ENCODE measurements around the gene GRM8.

GRM8 gene

GRCh38 chr7:126659124-126659523, 593.6 kb downstream of the GRM8 start:
- Mint-ChIP-seq H3K4me3 (no peak overlapping the region), H3K27ac (no peak overlapping the region), H3K4me1 (ENCODE audit: low read depth) (peaks cover 18% of the 10 kb centered on the region), H3K9me3 (peaks cover 8% of the 10 kb centered on the region), H3K36me3 (ENCODE audit: low read depth) (no peaks in the 10 kb centered on the region), H3K27me3 (peaks cover 6% of the 10 kb centered on the region)
- intact Hi-C loops (cut with micrococcal nuclease) = no loop called here

- H3K36me3 Mint-ChIP-seq (ENCODE audit: low read depth) = no peaks in the 10 kb centered on the region
- H3K9me3 Mint-ChIP-seq = peaks cover 8% of the 10 kb centered on the region
- no peak overlapping the region for H3K27ac Mint-ChIP-seq
- H3K4me1 Mint-ChIP-seq (ENCODE audit: low read depth) = peaks cover 18% of the 10 kb centered on the region
- H3K27me3 Mint-ChIP-seq = peaks cover 6% of the 10 kb centered on the region
- no peak overlapping the region for H3K4me3 Mint-ChIP-seq
- intact Hi-C loops (cut with micrococcal nuclease) = no loop called here
These were observed 594.1 kb downstream of the GRM8 start for GRCh38 chr7:126658684-126659083.

- Mint-ChIP-seq H3K36me3 (ENCODE audit: low read depth) (no peaks in the 10 kb centered on the region), H3K9me3 (peaks cover 8% of the 10 kb centered on the region), H3K27me3 (peaks cover 6% of the 10 kb centered on the region), H3K4me1 (ENCODE audit: low read depth) (peaks cover 18% of the 10 kb centered on the region), H3K4me3 (no peak overlapping the region), H3K27ac (no peak overlapping the region)
- intact Hi-C loops (cut with micrococcal nuclease) = no loop called here
These were observed 595.0 kb downstream of the GRM8 start for GRCh38 chr7:126657599-126658358.

GRCh38 chr7:126657137-126657536, 595.6 kb downstream of the GRM8 start:
- H3K9me3 Mint-ChIP-seq = peaks cover 8% of the 10 kb centered on the region
- H3K36me3 Mint-ChIP-seq (ENCODE audit: low read depth) = no peaks in the 10 kb centered on the region
- intact Hi-C loops (cut with micrococcal nuclease) = no loop called here
- H3K27ac Mint-ChIP-seq = no peak overlapping the region
- H3K4me1 Mint-ChIP-seq (ENCODE audit: low read depth) = peaks cover 18% of the 10 kb centered on the region
- no peak overlapping the region for H3K4me3 Mint-ChIP-seq
- H3K27me3 Mint-ChIP-seq = peaks cover 6% of the 10 kb centered on the region

DNA sequence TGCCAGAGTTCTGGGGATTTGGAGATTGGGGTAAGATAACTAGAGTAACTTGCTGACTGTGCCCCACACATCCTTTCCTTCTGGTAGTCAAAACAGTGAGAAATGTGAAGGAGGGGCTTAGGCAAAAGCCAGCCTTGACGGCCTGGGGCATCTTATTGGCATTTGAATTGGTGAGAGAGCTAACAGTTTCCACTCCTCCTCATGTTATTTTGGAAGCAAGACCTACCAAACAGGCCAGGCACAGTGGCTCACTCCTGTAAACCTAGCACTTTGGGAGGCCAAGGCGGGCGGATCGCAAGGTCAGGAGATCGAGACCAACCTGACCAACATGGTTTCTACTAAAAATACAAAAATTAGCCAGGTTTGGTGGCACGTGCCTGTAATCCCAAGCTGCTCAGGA, 596.6 kb downstream of the GRM8 start:
- Mint-ChIP-seq H3K4me3 (no peak overlapping the region), H3K36me3 (ENCODE audit: low read depth) (no peaks in the 10 kb centered on the region), H3K4me1 (ENCODE audit: low read depth) (peaks cover 18% of the 10 kb centered on the region), H3K27me3 (peaks cover 6% of the 10 kb centered on the region), H3K9me3 (peaks cover 8% of the 10 kb centered on the region), H3K27ac (no peak overlapping the region)
- intact Hi-C loops (cut with micrococcal nuclease) = no loop called here

GRCh38 chr7:126637538-126637937, 615.2 kb downstream of the GRM8 start:
- intact Hi-C loops (cut with micrococcal nuclease) = no loop called here
- Mint-ChIP-seq H3K27ac (no peak overlapping the region), H3K4me1 (ENCODE audit: low read depth) (no peaks in the 10 kb centered on the region), H3K9me3 (no peaks in the 10 kb centered on the region), H3K36me3 (ENCODE audit: low read depth) (no peaks in the 10 kb centered on the region), H3K27me3 (no peaks in the 10 kb centered on the region), H3K4me3 (no peak overlapping the region)

- intact Hi-C loops (cut with micrococcal nuclease) = no loop called here
- no peaks in the 10 kb centered on the region for H3K36me3 Mint-ChIP-seq (ENCODE audit: low read depth)
- no peaks in the 10 kb centered on the region for H3K9me3 Mint-ChIP-seq
- no peaks in the 10 kb centered on the region for H3K27me3 Mint-ChIP-seq
- H3K4me3 Mint-ChIP-seq = no peak overlapping the region
- no peak overlapping the region for H3K27ac Mint-ChIP-seq
- H3K4me1 Mint-ChIP-seq (ENCODE audit: low read depth) = no peaks in the 10 kb centered on the region
These were observed 617.2 kb downstream of the GRM8 start for GRCh38 chr7:126635545-126635944.

GRCh38 chr7:126608339-126608776, 644.4 kb downstream of the GRM8 start:
- Mint-ChIP-seq H3K4me1 (ENCODE audit: low read depth) (no peaks in the 10 kb centered on the region), H3K36me3 (ENCODE audit: low read depth) (no peaks in the 10 kb centered on the region), H3K4me3 (no peak overlapping the region), H3K27ac (no peak overlapping the region), H3K9me3 (no peaks in the 10 kb centered on the region), H3K27me3 (no peaks in the 10 kb centered on the region)
- intact Hi-C loops (cut with micrococcal nuclease) = no loop called here

DNA sequence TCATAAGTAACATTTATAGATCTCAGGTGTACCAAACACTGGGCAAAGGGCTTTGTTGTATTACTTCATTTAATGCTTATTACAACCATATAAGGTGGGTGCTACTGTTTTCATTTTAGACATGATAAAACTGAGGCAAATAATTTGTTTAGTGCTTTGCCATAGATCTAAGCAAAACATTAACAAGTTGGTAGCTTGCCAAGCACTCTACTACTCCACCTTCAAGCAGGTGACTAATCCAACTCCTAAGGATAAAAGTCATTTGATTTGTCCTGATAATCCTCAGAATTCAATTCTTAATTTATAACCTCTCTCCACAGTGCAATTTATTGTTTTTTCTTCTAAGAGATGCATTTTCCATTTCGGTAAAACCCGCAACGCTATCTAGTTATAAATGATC, 646.4 kb downstream of the GRM8 start:
- Mint-ChIP-seq H3K4me3 (no peak overlapping the region), H3K4me1 (ENCODE audit: low read depth) (no peaks in the 10 kb centered on the region), H3K27me3 (no peaks in the 10 kb centered on the region), H3K27ac (no peak overlapping the region), H3K36me3 (ENCODE audit: low read depth) (no peaks in the 10 kb centered on the region), H3K9me3 (no peaks in the 10 kb centered on the region)
- intact Hi-C loops (cut with micrococcal nuclease) = no loop called here

DNA sequence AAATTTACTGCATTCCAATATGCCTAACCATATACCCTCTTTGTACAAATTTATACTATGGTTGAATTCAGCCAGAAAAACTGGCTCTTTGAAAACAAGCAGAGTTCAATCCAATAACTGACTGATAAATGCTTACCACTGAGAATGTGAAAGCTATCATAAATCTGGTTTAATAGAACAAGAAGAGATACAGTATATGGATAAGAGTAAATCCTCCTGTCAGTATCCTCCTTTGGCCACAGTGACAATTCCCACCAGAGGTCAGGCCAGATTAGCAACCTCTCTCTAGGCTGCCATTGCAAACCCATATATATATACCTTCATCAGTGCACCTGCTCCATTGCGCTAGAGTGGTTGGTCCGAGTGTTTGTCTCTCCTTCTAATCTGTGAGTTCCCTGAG, 647.2 kb downstream of the GRM8 start:
- Mint-ChIP-seq H3K4me1 (ENCODE audit: low read depth) (no peaks in the 10 kb centered on the region), H3K27me3 (no peaks in the 10 kb centered on the region), H3K27ac (no peak overlapping the region), H3K4me3 (no peak overlapping the region), H3K9me3 (no peaks in the 10 kb centered on the region), H3K36me3 (ENCODE audit: low read depth) (no peaks in the 10 kb centered on the region)
- intact Hi-C loops (cut with micrococcal nuclease) = no loop called here

- intact Hi-C loops (cut with micrococcal nuclease) = no loop called here
- Mint-ChIP-seq H3K9me3 (no peaks in the 10 kb centered on the region), H3K27ac (no peak overlapping the region), H3K4me3 (no peak overlapping the region), H3K27me3 (no peaks in the 10 kb centered on the region), H3K4me1 (ENCODE audit: low read depth) (no peaks in the 10 kb centered on the region), H3K36me3 (ENCODE audit: low read depth) (no peaks in the 10 kb centered on the region)
These were observed 647.7 kb downstream of the GRM8 start for GRCh38 chr7:126605056-126605455.

GRCh38 chr7:126589068-126589684, 663.6 kb downstream of the GRM8 start:
- no peaks in the 10 kb centered on the region for H3K27me3 Mint-ChIP-seq
- intact Hi-C loops (cut with micrococcal nuclease) = no loop called here
- H3K4me1 Mint-ChIP-seq (ENCODE audit: low read depth) = no peaks in the 10 kb centered on the region
- H3K27ac Mint-ChIP-seq = no peak overlapping the region
- H3K9me3 Mint-ChIP-seq = peaks cover 30% of the 10 kb centered on the region
- H3K36me3 Mint-ChIP-seq (ENCODE audit: low read depth) = no peaks in the 10 kb centered on the region
- no peak overlapping the region for H3K4me3 Mint-ChIP-seq

DNA sequence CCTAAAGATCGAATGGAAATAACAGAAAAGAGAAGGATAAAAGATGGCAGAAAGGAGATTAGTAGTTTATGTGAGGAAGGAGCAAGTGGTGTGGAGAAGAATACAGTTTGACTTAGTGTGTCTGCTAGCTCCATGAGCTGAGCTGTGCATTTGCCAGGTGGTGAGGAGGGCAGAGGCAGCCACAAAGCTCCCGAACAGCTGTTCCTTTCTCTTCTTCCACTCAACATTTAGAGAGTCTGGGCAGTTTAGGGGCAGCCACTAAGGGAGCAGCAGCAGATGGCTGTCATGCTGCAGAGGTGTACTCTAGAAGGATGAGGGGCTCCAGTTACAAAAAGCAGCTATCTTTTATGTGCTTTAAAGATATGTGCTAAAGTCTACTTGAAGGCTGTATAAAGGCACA, 674.4 kb downstream of the GRM8 start:
- no peak overlapping the region for H3K27ac Mint-ChIP-seq
- peaks cover 21% of the 10 kb centered on the region for H3K9me3 Mint-ChIP-seq
- no peak overlapping the region for H3K4me3 Mint-ChIP-seq
- H3K27me3 Mint-ChIP-seq = no peaks in the 10 kb centered on the region
- H3K4me1 Mint-ChIP-seq (ENCODE audit: low read depth) = no peaks in the 10 kb centered on the region
- intact Hi-C loops (cut with micrococcal nuclease) = no loop called here
- H3K36me3 Mint-ChIP-seq (ENCODE audit: low read depth) = no peaks in the 10 kb centered on the region

DNA sequence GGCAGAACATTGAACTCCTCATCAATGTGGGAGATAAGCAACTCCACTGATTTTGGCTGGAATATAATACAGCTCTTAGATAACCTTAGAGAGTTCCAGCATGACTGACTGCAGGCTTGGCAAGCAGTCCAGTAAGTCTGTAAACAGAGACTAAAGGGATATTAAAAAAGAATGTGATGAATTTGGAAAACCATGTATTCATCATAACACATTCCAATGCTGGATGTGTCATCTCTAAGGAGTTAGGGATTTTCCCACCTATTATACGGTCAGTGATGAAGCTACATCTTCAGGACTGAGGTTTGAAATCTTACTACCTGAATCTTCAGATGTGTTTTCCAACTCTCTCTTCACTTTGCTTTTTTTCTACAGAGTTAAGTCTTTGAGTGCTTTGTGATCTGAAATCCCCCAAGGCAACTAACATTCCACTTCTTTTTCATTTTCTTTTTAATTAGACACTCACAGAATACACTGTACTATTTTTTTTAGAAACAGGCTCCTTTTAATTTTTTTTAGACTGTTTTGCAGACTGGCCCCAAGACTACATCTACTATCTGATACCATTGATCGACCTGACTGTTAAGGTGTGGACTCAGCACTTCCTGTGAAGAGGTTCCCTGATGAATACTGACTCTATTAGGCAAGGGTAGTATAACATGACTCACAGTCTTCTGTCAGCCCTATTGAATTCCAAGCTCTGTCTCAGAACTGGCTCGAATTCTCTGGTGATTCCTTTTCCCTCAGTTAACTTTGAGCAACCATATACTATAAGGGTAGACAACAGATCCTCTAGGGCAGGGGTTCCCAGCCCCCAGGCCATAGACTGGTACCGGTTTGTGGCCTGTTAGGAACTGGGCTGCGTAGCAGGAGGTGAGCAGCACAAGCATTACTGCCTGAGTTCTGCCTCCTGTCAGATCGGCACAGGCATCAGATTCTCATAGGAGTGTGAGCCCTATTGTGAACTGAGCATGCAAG, 678.2 kb downstream of the GRM8 start:
- Mint-ChIP-seq H3K27me3 (no peaks in the 10 kb centered on the region), H3K4me1 (ENCODE audit: low read depth) (no peaks in the 10 kb centered on the region), H3K4me3 (no peak overlapping the region), H3K27ac (no peak overlapping the region), H3K9me3 (peaks cover 21% of the 10 kb centered on the region), H3K36me3 (ENCODE audit: low read depth) (no peaks in the 10 kb centered on the region)
- intact Hi-C loops (cut with micrococcal nuclease) = no loop called here
